HepG2 (cell line): ENCODE results near the gene TSGA10IP. TPM values are rescaled to one million over a fixed set of nuclear protein-coding genes. Genes with fewer than 3 reads are reported as not detected.

Source experiments
- AGO2 ChIP-seq: fragments of 200-400 bp; formaldehyde crosslinking; optimal IDR thresholded peaks from 2 replicates; pipeline ENCODE3; 2017; ENCODE audit warnings: mild to moderate bottlenecking, low read depth, low read length, moderate library complexity
- ATF3 ChIP-seq: sonication (generic); formaldehyde crosslinking; IDR thresholded peaks from 2 replicates; pipeline ENCODE4 v1.4.0; 2020; ENCODE audit warnings: missing genetic modification reagents
- BHLHE40 ChIP-seq: IDR thresholded peaks from 2 replicates; pipeline ENCODE4 v1.6.1; 2011; ENCODE audit warnings: low read length, improper control_type of control experiment
- ETV5 ChIP-seq: IDR thresholded peaks from 2 replicates; pipeline ENCODE4 v1.6.1; 2018; ENCODE audit warnings: missing biosample characterization, missing genetic modification reagents, inconsistent platforms, borderline replicate concordance
- KAT8 ChIP-seq: IDR thresholded peaks from 2 replicates; pipeline ENCODE4 v1.6.1; 2016; ENCODE audit warnings: missing genetic modification reagents, missing compliant biosample characterization
- MAF1 ChIP-seq: sonication (generic); formaldehyde crosslinking; IDR thresholded peaks from 2 replicates; pipeline ENCODE4 v1.5.0; 2020; ENCODE audit warnings: missing genetic modification reagents, borderline replicate concordance
- MAFK ChIP-seq, 2 experiments: IDR thresholded peaks in 1 of 2; conservative IDR thresholded peaks in 1 of 2; 2 replicates each; pipeline ENCODE4 v1.6.1; 2011; ENCODE audit warnings: improper control_type of control experiment in 2 of 2, low read length in 2 of 2
- MEIS2 ChIP-seq: sonication (generic); formaldehyde crosslinking; IDR thresholded peaks from 2 replicates; pipeline ENCODE4 v1.9.0; 2021; ENCODE audit warnings: mild to moderate bottlenecking, missing genetic modification reagents
- MXI1 ChIP-seq: IDR thresholded peaks from 3 replicates; pipeline ENCODE4 v1.6.1; 2012; ENCODE audit warnings: low read depth, low read length, inconsistent platforms, borderline replicate concordance
- SAP130 ChIP-seq: IDR thresholded peaks from 2 replicates; pipeline ENCODE4 v1.6.1; 2016; ENCODE audit warnings: low read depth
- TFE3 ChIP-seq: IDR thresholded peaks from 2 replicates; pipeline ENCODE4 v1.6.1; 2016
- XRCC5 ChIP-seq: fragments of 200-400 bp; formaldehyde crosslinking; optimal IDR thresholded peaks from 2 replicates; pipeline ENCODE3; 2017; ENCODE audit warnings: mild to moderate bottlenecking, low read length
- ZBTB38 ChIP-seq: sonication (generic); formaldehyde crosslinking; IDR thresholded peaks from 2 replicates; pipeline ENCODE4 v1.5.1; 2020; ENCODE audit warnings: mild to moderate bottlenecking, missing genetic modification reagents
- ZFY ChIP-seq: sonication (generic); formaldehyde crosslinking; IDR thresholded peaks from 2 replicates; pipeline ENCODE4 v1.4.0; 2020; ENCODE audit warnings: missing genetic modification reagents
- polyA plus RNA-seq, 8 experiments: library from polyadenylated mRNA; depleted of rRNA in 3 of 8; stranded (reverse) in 7 of 8; unstranded in 1 of 8; fragments of >200 nt; fragmentation: Illumina TruSeq in 4 of 8; extraction: Trizol in 4 of 8; gene quantifications; 2 replicates each; pipeline versions ENCODE4 v1.2.1 to v1.2.3, GENCODE V29; 2011 to 2016; ENCODE audit warnings: low read depth in 4 of 8, missing spikeins in 1 of 8, mixed read lengths in 1 of 8; ENCODE audit not compliant: insufficient read depth in 1 of 8
- total RNA-seq, 5 experiments: library from RNA; depleted of rRNA; stranded (reverse); fragments of >200 nt; fragmentation: Illumina TruSeq; extraction: Trizol; gene quantifications; 2 replicates each; pipeline ENCODE4 v1.2.3, GENCODE V29; 2016; ENCODE audit warnings: low read depth in 1 of 5
- TF ChIP-seq, protein P1 (sequence below): sonication (generic); formaldehyde crosslinking; IDR thresholded peaks from 2 replicates; pipeline ENCODE4 v1.4.0; 2020; ENCODE audit warnings: low read depth, missing genetic modification reagents
- TF ChIP-seq, protein P2 (sequence below): IDR thresholded peaks from 2 replicates; pipeline ENCODE4 v1.4.0; 2020; ENCODE audit warnings: mild to moderate bottlenecking, missing genetic modification reagents

The TSGA10IP gene
- total and polyA plus RNA-seq, 2 of the 13 experiments (the other 11 are each of a cell fraction or from before 2014, with no cell fraction given) = not detected

GRCh38 chr11:65915821-65916251, 29.4 kb upstream of the TSGA10IP start (continued):
- TF ChIP-seq, protein P1, sequence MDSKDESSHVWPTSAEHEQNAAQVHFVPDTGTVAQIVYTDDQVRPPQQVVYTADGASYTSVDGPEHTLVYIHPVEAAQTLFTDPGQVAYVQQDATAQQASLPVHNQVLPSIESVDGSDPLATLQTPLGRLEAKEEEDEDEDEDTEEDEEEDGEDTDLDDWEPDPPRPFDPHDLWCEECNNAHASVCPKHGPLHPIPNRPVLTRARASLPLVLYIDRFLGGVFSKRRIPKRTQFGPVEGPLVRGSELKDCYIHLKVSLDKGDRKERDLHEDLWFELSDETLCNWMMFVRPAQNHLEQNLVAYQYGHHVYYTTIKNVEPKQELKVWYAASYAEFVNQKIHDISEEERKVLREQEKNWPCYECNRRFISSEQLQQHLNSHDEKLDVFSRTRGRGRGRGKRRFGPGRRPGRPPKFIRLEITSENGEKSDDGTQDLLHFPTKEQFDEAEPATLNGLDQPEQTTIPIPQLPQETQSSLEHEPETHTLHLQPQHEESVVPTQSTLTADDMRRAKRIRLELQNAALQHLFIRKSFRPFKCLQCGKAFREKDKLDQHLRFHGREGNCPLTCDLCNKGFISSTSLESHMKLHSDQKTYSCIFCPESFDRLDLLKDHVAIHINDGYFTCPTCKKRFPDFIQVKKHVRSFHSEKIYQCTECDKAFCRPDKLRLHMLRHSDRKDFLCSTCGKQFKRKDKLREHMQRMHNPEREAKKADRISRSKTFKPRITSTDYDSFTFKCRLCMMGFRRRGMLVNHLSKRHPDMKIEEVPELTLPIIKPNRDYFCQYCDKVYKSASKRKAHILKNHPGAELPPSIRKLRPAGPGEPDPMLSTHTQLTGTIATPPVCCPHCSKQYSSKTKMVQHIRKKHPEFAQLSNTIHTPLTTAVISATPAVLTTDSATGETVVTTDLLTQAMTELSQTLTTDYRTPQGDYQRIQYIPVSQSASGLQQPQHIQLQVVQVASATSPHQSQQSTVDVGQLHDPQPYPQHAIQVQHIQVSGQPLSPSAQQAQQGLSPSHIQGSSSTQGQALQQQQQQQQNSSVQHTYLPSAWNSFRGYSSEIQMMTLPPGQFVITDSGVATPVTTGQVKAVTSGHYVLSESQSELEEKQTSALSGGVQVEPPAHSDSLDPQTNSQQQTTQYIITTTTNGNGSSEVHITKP = peak; percentile 75
- TF ChIP-seq MAF1 (no peak), TFE3 (CRISPR knock-in tag) (peak; percentile 77), ZFY (peak; percentile 6; the same call in 1 of the 2 replicates), KAT8 (CRISPR knock-in tag) (0 out of 2 replicates have a peak, but pooled peaks have one; percentile 41), XRCC5 (peak; percentile 73), MXI1 (peak; percentile 23; the same call in 1 of the 3 replicates), ATF3 (peak; percentile 73), AGO2 (peak; percentile 93), SAP130 (CRISPR knock-in tag) (peak; percentile 77), ETV5 (CRISPR knock-in tag) (peak; percentile 35; the same call in 1 of the 2 replicates), BHLHE40 (peak; percentile 95), MAFK (conservative IDR thresholded peaks at IDR 0.05 in 1 of 2, IDR thresholded peaks at IDR 0.05 in 1 of 2; ENCODE audit: low read length in 2 of 2) (peak; percentile 37 to 60; a peak in 2 of 4 replicates), MEIS2 (no peak), ZBTB38 (0 out of 2 replicates have a peak, but pooled peaks have one; percentile 20)
- TF ChIP-seq, protein P2, sequence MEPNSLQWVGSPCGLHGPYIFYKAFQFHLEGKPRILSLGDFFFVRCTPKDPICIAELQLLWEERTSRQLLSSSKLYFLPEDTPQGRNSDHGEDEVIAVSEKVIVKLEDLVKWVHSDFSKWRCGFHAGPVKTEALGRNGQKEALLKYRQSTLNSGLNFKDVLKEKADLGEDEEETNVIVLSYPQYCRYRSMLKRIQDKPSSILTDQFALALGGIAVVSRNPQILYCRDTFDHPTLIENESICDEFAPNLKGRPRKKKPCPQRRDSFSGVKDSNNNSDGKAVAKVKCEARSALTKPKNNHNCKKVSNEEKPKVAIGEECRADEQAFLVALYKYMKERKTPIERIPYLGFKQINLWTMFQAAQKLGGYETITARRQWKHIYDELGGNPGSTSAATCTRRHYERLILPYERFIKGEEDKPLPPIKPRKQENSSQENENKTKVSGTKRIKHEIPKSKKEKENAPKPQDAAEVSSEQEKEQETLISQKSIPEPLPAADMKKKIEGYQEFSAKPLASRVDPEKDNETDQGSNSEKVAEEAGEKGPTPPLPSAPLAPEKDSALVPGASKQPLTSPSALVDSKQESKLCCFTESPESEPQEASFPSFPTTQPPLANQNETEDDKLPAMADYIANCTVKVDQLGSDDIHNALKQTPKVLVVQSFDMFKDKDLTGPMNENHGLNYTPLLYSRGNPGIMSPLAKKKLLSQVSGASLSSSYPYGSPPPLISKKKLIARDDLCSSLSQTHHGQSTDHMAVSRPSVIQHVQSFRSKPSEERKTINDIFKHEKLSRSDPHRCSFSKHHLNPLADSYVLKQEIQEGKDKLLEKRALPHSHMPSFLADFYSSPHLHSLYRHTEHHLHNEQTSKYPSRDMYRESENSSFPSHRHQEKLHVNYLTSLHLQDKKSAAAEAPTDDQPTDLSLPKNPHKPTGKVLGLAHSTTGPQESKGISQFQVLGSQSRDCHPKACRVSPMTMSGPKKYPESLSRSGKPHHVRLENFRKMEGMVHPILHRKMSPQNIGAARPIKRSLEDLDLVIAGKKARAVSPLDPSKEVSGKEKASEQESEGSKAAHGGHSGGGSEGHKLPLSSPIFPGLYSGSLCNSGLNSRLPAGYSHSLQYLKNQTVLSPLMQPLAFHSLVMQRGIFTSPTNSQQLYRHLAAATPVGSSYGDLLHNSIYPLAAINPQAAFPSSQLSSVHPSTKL (CRISPR knock-in tag) = peak; percentile 60
